GM13976 (cell line): Measurements from ENCODE around the gene RAMP1.
A peak's percentile ranks its signal among the peaks of the same experiment; 100 is the strongest.

Experiments used
- DNase-seq: peaks from one replicate; pipeline ENCODE4 v3.0.0; 2012; ENCODE audit warnings: low spot score
- CTCF ChIP-seq: IDR thresholded peaks from 2 replicates; pipeline ENCODE4 v1.5.1; 2012; ENCODE audit warnings: borderline replicate concordance, mild to moderate bottlenecking; ENCODE audit not compliant: insufficient read depth; ENCODE audit errors: extremely low read depth, missing control alignments, control extremely low read depth
- in situ Hi-C: fragments of 300-500 bp; cut with MboI; formaldehyde crosslinking; loops from one replicate; pipeline ENCODE4 v1.12.0; 2022; ENCODE audit warnings: low sequenced_read_pairs, mixed read lengths, inconsistent platforms; ENCODE audit not compliant: unreplicated experiment

RAMP1 gene

GRCh38 chr2:237859533-237860272 is at the start of gene RAMP1:
Gene RAMP1 (plus strand): TSS chr2:237859623. CDS start chr2:237859676, 53 bp downstream.
- DNase-seq, result peak; percentile 35
- in situ Hi-C loops, result no loop called here
- TF ChIP-seq CTCF, result no peak

- TF ChIP-seq CTCF, result no peak
- in situ Hi-C loops, result no loop called here
- no peak for DNase-seq
These were observed 43.8 kb upstream of the RAMP1 start for GRCh38 chr2:237815637-237816036.

- in situ Hi-C loops, result no loop called here
- no peak for DNase-seq
- TF ChIP-seq CTCF, result no peak
These were observed 42.9 kb upstream of the RAMP1 start for GRCh38 chr2:237816531-237816930.

GRCh38 chr2:237818066-237818473 is 41.4 kb upstream of the RAMP1 start:
- TF ChIP-seq CTCF, result no peak
- in situ Hi-C loops, result no loop called here
- no peak for DNase-seq

GRCh38 chr2:237819231-237819630 is 40.2 kb upstream of the RAMP1 start:
- DNase-seq, result no peak
- in situ Hi-C loops, result no loop called here
- no peak for TF ChIP-seq CTCF

- in situ Hi-C loops, result no loop called here
- TF ChIP-seq CTCF, result no peak
- DNase-seq, result no peak
These were observed 39.0 kb upstream of the RAMP1 start for GRCh38 chr2:237820421-237820820.
